ENCODE results near the gene RASIP1. TPM values are rescaled to one million over a fixed set of nuclear protein-coding genes. Genes with fewer than 3 reads are reported as not detected.
"Not testable (repeated sequence)": the region's sequence is repeated elsewhere in the genome, so short reads cannot be mapped to it uniquely, and the experiment has no call there.

RASIP1 gene
- total RNA-seq, 1 donor from 2014 or later, result 23.5 TPM

DNA sequence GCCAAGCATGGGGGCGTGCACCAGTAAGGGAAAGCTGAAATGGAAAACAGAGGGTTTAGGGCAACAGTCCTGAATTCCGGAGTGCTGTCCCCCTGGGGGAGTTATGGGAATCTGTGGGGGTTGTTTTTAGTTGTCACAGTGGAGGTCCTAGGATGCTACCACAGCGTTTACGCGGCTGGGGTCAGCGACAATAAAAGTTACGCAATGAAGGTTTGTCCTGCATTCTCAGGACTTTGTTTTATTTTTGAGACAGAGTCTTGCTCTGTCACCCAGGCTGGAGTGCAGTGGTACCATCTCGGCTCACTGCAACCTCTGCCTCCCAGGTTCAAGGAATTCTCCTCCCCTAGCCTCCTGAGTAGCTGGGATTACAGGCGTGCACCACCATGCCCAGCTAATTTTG is 46.8 kb downstream of the RASIP1 start:
- not testable (repeated sequence) for H3K4me3 ChIP-seq (ENCODE audit: low read length in 3 of 3); H3K9ac ChIP-seq (ENCODE audit: low read depth in 1 of 3, low read length in 3 of 3); H3K4me1 ChIP-seq (ENCODE audit: control insufficient read depth in 3 of 3, insufficient read depth in 3 of 3, low read length in 3 of 3); H3K36me3 ChIP-seq (ENCODE audit: control insufficient read depth in 3 of 3, insufficient read depth in 3 of 3, low read length in 3 of 3); H3K9me3 ChIP-seq (ENCODE audit: control insufficient read depth in 3 of 3, low read length in 3 of 3); H3K27ac ChIP-seq (ENCODE audit: low read depth, low read length)
- H3K27me3 ChIP-seq (ENCODE audit: control insufficient read depth in 3 of 3, insufficient read depth in 3 of 3, low read length in 3 of 3), result peaks cover 12 to 23% (median 14%) of the 10 kb centered on the region in 3 donors

DNA sequence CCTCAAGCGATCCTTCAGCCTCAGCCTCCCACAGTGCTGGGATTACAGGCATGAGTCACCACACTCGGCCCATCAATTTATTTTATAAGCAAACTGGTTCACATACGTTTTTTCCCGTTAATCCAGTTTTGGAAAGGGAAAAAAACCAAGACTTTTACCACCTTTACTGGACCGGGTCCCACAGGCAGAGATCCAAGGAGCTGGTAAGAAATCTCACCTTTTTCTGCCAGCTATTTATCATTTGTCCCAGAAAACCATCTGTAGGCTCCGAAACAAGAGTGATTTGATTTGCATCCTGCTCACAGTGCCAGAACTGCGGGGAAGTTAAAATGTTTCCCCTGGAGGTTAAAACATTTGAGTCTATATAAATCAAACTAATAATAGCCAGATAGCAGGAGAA is 51.0 kb downstream of the RASIP1 start:
- Histone ChIP-seq H3K4me1 (ENCODE audit: control insufficient read depth in 3 of 3, insufficient read depth in 3 of 3, low read length in 3 of 3) (no peaks in the 10 kb centered on the region), H3K9me3 (ENCODE audit: control insufficient read depth in 3 of 3, low read length in 3 of 3) (no peaks in the 10 kb centered on the region)

GRCh38 chr19:48687776-48688175 is 52.6 kb downstream of the RASIP1 start:
- H3K4me3 ChIP-seq (ENCODE audit: low read length in 3 of 3), result no peak overlapping the region
- no peaks in the 10 kb centered on the region for H3K27me3 ChIP-seq (ENCODE audit: control insufficient read depth in 3 of 3, insufficient read depth in 3 of 3, low read length in 3 of 3)
- no peaks in the 10 kb centered on the region for H3K36me3 ChIP-seq (ENCODE audit: control insufficient read depth in 3 of 3, insufficient read depth in 3 of 3, low read length in 3 of 3)
- H3K27ac ChIP-seq (ENCODE audit: low read depth, low read length), result no peak overlapping the region
- no peaks in the 10 kb centered on the region for H3K9me3 ChIP-seq (ENCODE audit: control insufficient read depth in 3 of 3, low read length in 3 of 3)
- H3K4me1 ChIP-seq (ENCODE audit: control insufficient read depth in 3 of 3, insufficient read depth in 3 of 3, low read length in 3 of 3), result peaks cover 0 to 5% (median 0%) of the 10 kb centered on the region in 3 donors
- H3K9ac ChIP-seq (ENCODE audit: low read depth in 1 of 3, low read length in 3 of 3), result no peak overlapping the region

More for the DNA sequence above, 51.0 kb downstream of the RASIP1 start:
- Histone ChIP-seq H3K27me3 (ENCODE audit: control insufficient read depth in 3 of 3, insufficient read depth in 3 of 3, low read length in 3 of 3) (no peaks in the 10 kb centered on the region), H3K4me3 (ENCODE audit: low read length in 3 of 3) (no peak overlapping the region), H3K9ac (ENCODE audit: low read depth in 1 of 3, low read length in 3 of 3) (no peak overlapping the region), H3K27ac (ENCODE audit: low read depth, low read length) (no peak overlapping the region), H3K36me3 (ENCODE audit: control insufficient read depth in 3 of 3, insufficient read depth in 3 of 3, low read length in 3 of 3) (no peaks in the 10 kb centered on the region)

DNA sequence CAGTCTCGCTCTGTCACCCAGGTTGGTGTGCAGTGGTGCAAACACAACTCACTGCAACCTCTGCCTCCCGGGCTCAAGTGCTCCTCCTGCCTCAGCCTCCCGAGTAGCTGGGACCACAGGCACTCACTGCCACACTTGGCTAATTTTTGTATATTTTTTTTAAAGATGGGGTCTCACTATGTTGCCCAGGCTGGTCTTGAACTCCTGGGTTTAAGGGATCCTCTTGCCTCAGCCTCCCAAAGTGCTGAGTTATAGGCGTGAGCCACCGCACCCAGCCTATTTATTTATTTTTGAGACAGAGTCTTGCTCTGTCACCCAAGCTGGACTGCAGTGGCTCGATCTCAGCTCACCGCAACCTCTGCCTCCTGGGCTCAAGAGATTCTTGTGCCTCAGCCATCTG is 53.8 kb downstream of the RASIP1 start:
- H3K9me3 ChIP-seq (ENCODE audit: control insufficient read depth in 3 of 3, low read length in 3 of 3); H3K36me3 ChIP-seq (ENCODE audit: control insufficient read depth in 3 of 3, insufficient read depth in 3 of 3, low read length in 3 of 3); H3K9ac ChIP-seq (ENCODE audit: low read depth in 1 of 3, low read length in 3 of 3); H3K4me3 ChIP-seq (ENCODE audit: low read length in 3 of 3); H3K27me3 ChIP-seq (ENCODE audit: control insufficient read depth in 3 of 3, insufficient read depth in 3 of 3, low read length in 3 of 3); H3K27ac ChIP-seq (ENCODE audit: low read depth, low read length); H3K4me1 ChIP-seq (ENCODE audit: control insufficient read depth in 3 of 3, insufficient read depth in 3 of 3, low read length in 3 of 3): not testable (repeated sequence)

DNA sequence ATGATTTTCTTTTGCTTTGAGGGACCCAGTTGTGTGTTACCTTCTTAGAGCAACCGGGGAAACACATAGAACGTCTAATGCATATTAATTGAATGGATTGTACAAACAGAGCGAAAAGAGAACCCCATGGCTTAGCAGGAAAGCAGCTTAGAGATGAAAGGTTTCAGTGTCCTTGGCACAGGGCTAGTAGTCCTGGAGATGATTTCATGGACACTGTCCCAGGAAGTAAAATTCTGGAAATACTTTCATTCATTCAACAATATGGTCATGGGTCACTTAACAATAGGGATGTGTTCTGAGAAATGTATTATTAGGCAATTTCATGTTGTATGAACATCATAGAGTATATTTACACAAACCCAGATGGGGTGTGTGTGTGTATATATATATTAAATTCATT is 54.3 kb downstream of the RASIP1 start:
- no peaks in the 10 kb centered on the region for H3K9me3 ChIP-seq (ENCODE audit: control insufficient read depth in 3 of 3, low read length in 3 of 3)
- H3K36me3 ChIP-seq (ENCODE audit: control insufficient read depth in 3 of 3, insufficient read depth in 3 of 3, low read length in 3 of 3), result no peaks in the 10 kb centered on the region
- peaks cover 0 to 5% (median 1%) of the 10 kb centered on the region in 3 donors for H3K4me1 ChIP-seq (ENCODE audit: control insufficient read depth in 3 of 3, insufficient read depth in 3 of 3, low read length in 3 of 3)
- H3K4me3 ChIP-seq (ENCODE audit: low read length in 3 of 3), result no peak overlapping the region
- H3K9ac ChIP-seq (ENCODE audit: low read depth in 1 of 3, low read length in 3 of 3), result no peak overlapping the region
- H3K27me3 ChIP-seq (ENCODE audit: control insufficient read depth in 3 of 3, insufficient read depth in 3 of 3, low read length in 3 of 3), result no peaks in the 10 kb centered on the region
- no peak overlapping the region for H3K27ac ChIP-seq (ENCODE audit: low read depth, low read length)

- Histone ChIP-seq H3K36me3 (ENCODE audit: control insufficient read depth in 3 of 3, insufficient read depth in 3 of 3, low read length in 3 of 3) (no peaks in the 10 kb centered on the region), H3K27ac (ENCODE audit: low read depth, low read length) (no peak overlapping the region), H3K9me3 (ENCODE audit: control insufficient read depth in 3 of 3, low read length in 3 of 3) (no peaks in the 10 kb centered on the region), H3K9ac (ENCODE audit: low read depth in 1 of 3, low read length in 3 of 3) (no peak overlapping the region), H3K4me3 (ENCODE audit: low read length in 3 of 3) (no peak overlapping the region), H3K27me3 (ENCODE audit: control insufficient read depth in 3 of 3, insufficient read depth in 3 of 3, low read length in 3 of 3) (no peaks in the 10 kb centered on the region), H3K4me1 (ENCODE audit: control insufficient read depth in 3 of 3, insufficient read depth in 3 of 3, low read length in 3 of 3) (peaks cover 0 to 6% (median 5%) of the 10 kb centered on the region in 3 donors)
These were observed 54.8 kb downstream of the RASIP1 start for GRCh38 chr19:48685583-48685982.

GRCh38 chr19:48683349-48683748 is 57.1 kb downstream of the RASIP1 start:
- H3K4me3 ChIP-seq (ENCODE audit: low read length in 3 of 3), result peak overlapping the region; percentile 54 to 63 (median 61)

DNA sequence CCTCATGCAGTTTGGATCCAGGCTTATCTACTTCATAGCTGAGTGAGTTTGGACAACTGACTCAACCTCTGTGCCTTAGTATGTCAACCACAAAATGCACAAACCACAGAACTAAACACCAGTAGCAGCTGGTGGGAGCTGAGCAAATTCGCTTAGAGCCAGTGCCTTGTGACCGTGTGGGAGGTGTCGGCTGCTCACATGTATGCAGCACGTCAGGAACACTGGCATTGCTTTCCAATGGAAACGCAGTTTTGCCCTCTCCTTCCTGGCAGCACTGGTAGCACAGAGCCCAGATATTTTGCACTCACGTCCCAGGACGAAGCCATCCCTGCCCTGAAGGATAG is 59.3 kb downstream of the RASIP1 start:
- H3K4me3 ChIP-seq (ENCODE audit: low read length in 3 of 3), result no peak overlapping the region
- no peak overlapping the region for H3K27ac ChIP-seq (ENCODE audit: low read depth, low read length)
- no peaks in the 10 kb centered on the region for H3K36me3 ChIP-seq (ENCODE audit: control insufficient read depth in 3 of 3, insufficient read depth in 3 of 3, low read length in 3 of 3)
- no peaks in the 10 kb centered on the region for H3K9me3 ChIP-seq (ENCODE audit: control insufficient read depth in 3 of 3, low read length in 3 of 3)
- H3K4me1 ChIP-seq (ENCODE audit: control insufficient read depth in 3 of 3, insufficient read depth in 3 of 3, low read length in 3 of 3), result peaks cover 0 to 6% (median 5%) of the 10 kb centered on the region in 3 donors
- no peaks in the 10 kb centered on the region for H3K27me3 ChIP-seq (ENCODE audit: control insufficient read depth in 3 of 3, insufficient read depth in 3 of 3, low read length in 3 of 3)
- peak overlapping the region in 2 of 3 donors; percentile 33 to 47 for H3K9ac ChIP-seq (ENCODE audit: low read depth in 1 of 3, low read length in 3 of 3)

More at GRCh38 chr19:48683349-48683748, 57.1 kb downstream of the RASIP1 start:
- peaks cover 0 to 6% (median 5%) of the 10 kb centered on the region in 3 donors for H3K4me1 ChIP-seq (ENCODE audit: control insufficient read depth in 3 of 3, insufficient read depth in 3 of 3, low read length in 3 of 3)
- no peak overlapping the region for H3K27ac ChIP-seq (ENCODE audit: low read depth, low read length)
- no peaks in the 10 kb centered on the region for H3K27me3 ChIP-seq (ENCODE audit: control insufficient read depth in 3 of 3, insufficient read depth in 3 of 3, low read length in 3 of 3)
- H3K36me3 ChIP-seq (ENCODE audit: control insufficient read depth in 3 of 3, insufficient read depth in 3 of 3, low read length in 3 of 3), result no peaks in the 10 kb centered on the region
- peak overlapping the region; percentile 40 to 65 (median 50) for H3K9ac ChIP-seq (ENCODE audit: low read depth in 1 of 3, low read length in 3 of 3)
- no peaks in the 10 kb centered on the region for H3K9me3 ChIP-seq (ENCODE audit: control insufficient read depth in 3 of 3, low read length in 3 of 3)

GRCh38 chr19:48680436-48681126 is 59.8 kb downstream of the RASIP1 start:
- Histone ChIP-seq H3K4me3 (ENCODE audit: low read length in 3 of 3) (no peak overlapping the region), H3K27me3 (ENCODE audit: control insufficient read depth in 3 of 3, insufficient read depth in 3 of 3, low read length in 3 of 3) (no peaks in the 10 kb centered on the region), H3K36me3 (ENCODE audit: control insufficient read depth in 3 of 3, insufficient read depth in 3 of 3, low read length in 3 of 3) (no peaks in the 10 kb centered on the region), H3K9ac (ENCODE audit: low read depth in 1 of 3, low read length in 3 of 3) (no peak overlapping the region), H3K9me3 (ENCODE audit: control insufficient read depth in 3 of 3, low read length in 3 of 3) (no peaks in the 10 kb centered on the region), H3K4me1 (ENCODE audit: control insufficient read depth in 3 of 3, insufficient read depth in 3 of 3, low read length in 3 of 3) (peaks cover 2 to 9% (median 7%) of the 10 kb centered on the region in 3 donors), H3K27ac (ENCODE audit: low read depth, low read length) (no peak overlapping the region)

DNA sequence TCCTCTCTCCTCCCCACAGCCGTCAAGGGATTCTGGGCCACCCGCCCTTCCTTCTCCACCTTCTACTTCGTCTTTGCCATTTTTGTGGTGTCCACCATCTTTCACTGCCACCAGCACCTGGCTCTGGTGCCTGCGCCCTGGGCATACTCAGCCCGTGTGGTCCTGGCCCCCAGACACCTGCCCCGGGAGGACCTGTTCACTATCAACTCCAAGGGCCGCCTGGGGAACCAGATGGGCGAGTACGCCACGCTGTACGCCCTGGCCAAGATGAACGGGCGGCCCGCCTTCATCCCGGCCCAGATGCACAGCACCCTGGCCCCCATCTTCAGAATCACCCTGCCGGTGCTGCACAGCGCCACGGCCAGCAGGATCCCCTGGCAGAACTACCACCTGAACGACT is 60.4 kb downstream of the RASIP1 start:
- H3K4me3 ChIP-seq (ENCODE audit: low read length in 3 of 3); H3K9me3 ChIP-seq (ENCODE audit: control insufficient read depth in 3 of 3, low read length in 3 of 3); H3K27ac ChIP-seq (ENCODE audit: low read depth, low read length); H3K36me3 ChIP-seq (ENCODE audit: control insufficient read depth in 3 of 3, insufficient read depth in 3 of 3, low read length in 3 of 3); H3K9ac ChIP-seq (ENCODE audit: low read depth in 1 of 3, low read length in 3 of 3); H3K27me3 ChIP-seq (ENCODE audit: control insufficient read depth in 3 of 3, insufficient read depth in 3 of 3, low read length in 3 of 3): not testable (repeated sequence)
- H3K4me1 ChIP-seq (ENCODE audit: control insufficient read depth in 3 of 3, insufficient read depth in 3 of 3, low read length in 3 of 3), result peaks cover 8 to 14% (median 12%) of the 10 kb centered on the region in 3 donors
